ENCODE measurements around the gene C4orf50.
"Not testable (repeated sequence)": the region's sequence is repeated elsewhere in the genome, so short reads cannot be mapped to it uniquely, and the experiment has no call there.

C4orf50 gene

GRCh38 chr4:6013564-6013963, 4.7 kb downstream of the C4orf50 start:
- DNase-seq (ENCODE audit: low read depth): no peak

GRCh38 chr4:6012200-6012599, 6.0 kb downstream of the C4orf50 start:
- DNase-seq (ENCODE audit: low read depth): no peak

- no peak for DNase-seq (ENCODE audit: low read depth)
Observed at GRCh38 chr4:6011686-6012085, 6.5 kb downstream of the C4orf50 start.

- no peak for DNase-seq (ENCODE audit: low read depth)
Observed at GRCh38 chr4:6011271-6011671, 7.0 kb downstream of the C4orf50 start.

GRCh38 chr4:6010789-6011188, 7.4 kb downstream of the C4orf50 start:
- DNase-seq (ENCODE audit: low read depth): no peak

- DNase-seq (ENCODE audit: low read depth): no peak
Observed at GRCh38 chr4:6009452-6009851, 8.8 kb downstream of the C4orf50 start.

- no peak for DNase-seq (ENCODE audit: low read depth)
Observed at GRCh38 chr4:6008766-6009385, 9.4 kb downstream of the C4orf50 start.

- no peak for DNase-seq (ENCODE audit: low read depth)
Observed at GRCh38 chr4:6008092-6008551, 10.1 kb downstream of the C4orf50 start.

GRCh38 chr4:6005175-6005574, 13.1 kb downstream of the C4orf50 start:
- DNase-seq (ENCODE audit: low read depth): no peak

- DNase-seq (ENCODE audit: low read depth): not testable (repeated sequence)
Observed at GRCh38 chr4:6003485-6003884, 14.7 kb downstream of the C4orf50 start.

GRCh38 chr4:6002926-6003325, 15.3 kb downstream of the C4orf50 start:
- DNase-seq (ENCODE audit: low read depth): no peak

- DNase-seq (ENCODE audit: low read depth): no peak
Observed at GRCh38 chr4:6002492-6002833, 15.8 kb downstream of the C4orf50 start.

- DNase-seq (ENCODE audit: low read depth): no peak
Observed at GRCh38 chr4:6001680-6002491, 16.3 kb downstream of the C4orf50 start.

GRCh38 chr4:5999830-6000365, 18.3 kb downstream of the C4orf50 start:
- DNase-seq (ENCODE audit: low read depth): no peak

GRCh38 chr4:5999356-5999755, 18.9 kb downstream of the C4orf50 start:
- no peak for DNase-seq (ENCODE audit: low read depth)

GRCh38 chr4:5998333-5998936, 19.8 kb downstream of the C4orf50 start:
- no peak for DNase-seq (ENCODE audit: low read depth)

- DNase-seq (ENCODE audit: low read depth): no peak
Observed at GRCh38 chr4:5996641-5997040, 21.6 kb downstream of the C4orf50 start.

- DNase-seq (ENCODE audit: low read depth): no peak
Observed at GRCh38 chr4:5995901-5996623, 22.2 kb downstream of the C4orf50 start.

- no peak for DNase-seq (ENCODE audit: low read depth)
Observed at GRCh38 chr4:5993876-5994811, 24.1 kb downstream of the C4orf50 start.

GRCh38 chr4:5993346-5993745, 24.9 kb downstream of the C4orf50 start:
- DNase-seq (ENCODE audit: low read depth): not testable (repeated sequence)

- DNase-seq (ENCODE audit: low read depth): no peak
Observed at GRCh38 chr4:5992828-5993321, 25.4 kb downstream of the C4orf50 start.
